Endothelial cell of umbilical vein (primary cell): ENCODE data around the gene PEBP1. TPM values are rescaled to one million over a fixed set of nuclear protein-coding genes. Genes with fewer than 3 reads are reported as not detected.
A peak's percentile ranks its signal among the peaks of the same experiment; 100 is the strongest.

Experiments
- BruUV-seq: library from RNA; stranded (reverse); fragments of 400-500 nt; replicated peaks from 2 replicates; lab custom pipeline; 2021; lab: Mats Ljungman, UMichigan
- CTCF ChIA-PET: fragments of 300-600, 350-600 bp; sonication (Branson Sonifier 250); formaldehyde crosslinking; loops from one replicate; lab custom pipeline; 2021; ENCODE audit warnings: antibody characterized with exemption, inconsistent platforms; lab: Charles Lee
- POLR2A ChIA-PET: fragments of 300-600, 350-600 bp; sonication (Branson Sonifier 250); formaldehyde crosslinking; loops from one replicate; lab custom pipeline; 2021; ENCODE audit warnings: antibody characterized with exemption, inconsistent platforms; lab: Charles Lee
- DNase-seq: peaks from one replicate; pipeline ENCODE4 v3.0.0-alpha.2; 2011; ENCODE audit warnings: low read depth, low spot score
- FAIRE-seq: peaks from 2 replicates; lab custom pipeline; 2011; peaks lifted over from hg19 to GRCh38; lab: Jason Lieb, UNC
- H2AFZ ChIP-seq: 2 replicates; pipeline ENCODE4 v1.6.0; 2012; ENCODE audit warnings: low read depth, low read length, control low read depth, inconsistent platforms
- H3K27ac ChIP-seq: 2 replicates; pipeline ENCODE4 v1.5.1; 2011; ENCODE audit warnings: low read depth, mild to moderate bottlenecking, control low read depth, low read length, moderate library complexity; ENCODE audit not compliant: insufficient read depth
- H3K27me3 ChIP-seq, 2 experiments: 2 replicates each; pipeline versions ENCODE4 v1.6.0 to v1.6.1; 2011; ENCODE audit warnings: low read length in 2 of 2, mixed read lengths in 1 of 2; ENCODE audit not compliant: control insufficient read depth in 2 of 2, insufficient read depth in 2 of 2
- H3K36me3 ChIP-seq, 2 experiments: 2 replicates in 1 of 2; 3 replicates in 1 of 2; pipeline ENCODE4 v1.5.1; 2011; ENCODE audit warnings: low read length in 2 of 2, mild to moderate bottlenecking in 1 of 2, moderate library complexity in 1 of 2; ENCODE audit not compliant: control insufficient read depth in 2 of 2, insufficient read depth in 2 of 2; ENCODE audit errors: extremely low read depth in 1 of 2
- H3K4me1 ChIP-seq: 3 replicates; pipeline ENCODE4 v1.5.1; 2011; ENCODE audit warnings: mild to moderate bottlenecking, low read length; ENCODE audit not compliant: control insufficient read depth, insufficient read depth; ENCODE audit errors: extremely low read depth
- H3K4me2 ChIP-seq: 2 replicates; pipeline ENCODE4 v1.6.1; 2011; ENCODE audit warnings: low read length, control low read depth, mixed read lengths; ENCODE audit not compliant: insufficient read depth
- H3K4me3 ChIP-seq, 3 experiments: fragments of 200-600 bp in 1 of 3; sonication (generic), shearing (Covaris generic) in 1 of 3; replicated peaks in 1 of 3; 2 replicates each; pipeline ENCODE4 v1.5.1; 2011 to 2016; ENCODE audit warnings: control low read depth in 3 of 3, low read length in 3 of 3, mild to moderate bottlenecking in 2 of 3, inconsistent platforms in 1 of 3, low read depth in 1 of 3, moderate library complexity in 1 of 3; ENCODE audit not compliant: insufficient read depth in 1 of 3
- H3K79me2 ChIP-seq: 2 replicates; pipeline ENCODE4 v1.6.0; 2012; ENCODE audit warnings: low read length, inconsistent platforms; ENCODE audit not compliant: control insufficient read depth, insufficient read depth
- H3K9ac ChIP-seq: replicated peaks from 2 replicates; pipeline ENCODE3; 2011; ENCODE audit warnings: low read length, control low read depth; ENCODE audit not compliant: insufficient read depth; ENCODE audit errors: extremely low read depth
- H3K9me1 ChIP-seq: replicated peaks from 3 replicates; pipeline ENCODE4 v1.6.0; 2011; ENCODE audit warnings: mild to moderate bottlenecking, low read length; ENCODE audit not compliant: control insufficient read depth, insufficient read depth; ENCODE audit errors: extremely low read depth
- H3K9me3 ChIP-seq: replicated peaks from 2 replicates; pipeline ENCODE4 v1.5.1; 2012; ENCODE audit warnings: low read length, inconsistent platforms; ENCODE audit not compliant: control insufficient read depth, insufficient read depth
- H4K20me1 ChIP-seq: replicated peaks from 2 replicates; pipeline ENCODE3; 2011; ENCODE audit warnings: mild to moderate bottlenecking, low read length; ENCODE audit not compliant: control insufficient read depth, insufficient read depth; ENCODE audit errors: extremely low read depth
- EZH2 ChIP-seq: IDR thresholded peaks from 2 replicates; pipeline ENCODE4 v1.6.1; 2012; ENCODE audit warnings: borderline replicate concordance, low read depth, mild to moderate bottlenecking, moderate library complexity, low read length, inconsistent platforms; ENCODE audit not compliant: severe bottlenecking
- FOS ChIP-seq: IDR thresholded peaks from 2 replicates; pipeline ENCODE4 v1.6.1; 2011; ENCODE audit warnings: mild to moderate bottlenecking, low read length, moderate library complexity, borderline replicate concordance; ENCODE audit not compliant: insufficient read depth
- GATA2 ChIP-seq: IDR thresholded peaks from 2 replicates; pipeline ENCODE4 v1.7.0; 2011; ENCODE audit warnings: low read depth, mild to moderate bottlenecking, moderate library complexity, mixed read lengths, low read length; ENCODE audit not compliant: insufficient read length, insufficient read depth
- JUN ChIP-seq: IDR thresholded peaks from 2 replicates; pipeline ENCODE4 v1.6.1; 2011; ENCODE audit warnings: borderline replicate concordance, low read depth; ENCODE audit not compliant: insufficient read length, insufficient read depth
- MAX ChIP-seq: IDR thresholded peaks from 2 replicates; pipeline ENCODE4 v1.6.1; 2011; ENCODE audit not compliant: insufficient read depth, insufficient read length
- MYC ChIP-seq: IDR thresholded peaks from one replicate; pipeline ENCODE4 v1.6.1; 2011; ENCODE audit warnings: mild to moderate bottlenecking, low read depth, low read length
- POLR2A ChIP-seq: IDR thresholded peaks from 2 replicates; pipeline ENCODE4 v1.6.1; 2012; ENCODE audit warnings: low read depth, mild to moderate bottlenecking, control low read depth, low read length
- POLR2AphosphoS5 ChIP-seq: IDR thresholded peaks from 2 replicates; pipeline ENCODE4 v1.6.1; 2012; ENCODE audit warnings: low read depth, mild to moderate bottlenecking, control low read depth, low read length, moderate library complexity; ENCODE audit not compliant: insufficient read depth
- dilution Hi-C: fragments of 300-500 bp; cut with MboI; formaldehyde crosslinking; loops from one replicate; pipeline ENCODE4 v1.15.0; 2019; ENCODE audit warnings: low sequenced_read_pairs; ENCODE audit not compliant: extremely low pct_ligation_motif_present
- intact Hi-C: fragments of 100-400 bp; cut with micrococcal nuclease; formaldehyde crosslinking; loops from one replicate; pipeline ENCODE4 v1.10.0; 2022
- polyA plus RNA-seq, 4 experiments: library from polyadenylated mRNA; depleted of rRNA in 3 of 4; stranded (reverse) in 3 of 4; unstranded in 1 of 4; fragments of >200 nt; gene quantifications; 2 replicates each; pipeline versions ENCODE4 v1.2.1 to v1.2.3, GENCODE V29; 2011 to 2012; ENCODE audit warnings: missing spikeins in 1 of 4
- total RNA-seq: library from RNA; stranded (reverse); gene quantifications from 2 replicates; pipeline ENCODE4 v1.2.3, GENCODE V29; 2021

PEBP1 gene
- total and polyA plus RNA-seq, 2 donors (not counting 3 experiments of a cell fraction or from before 2014, with no cell fraction given): 185 to 261 TPM

DNA sequence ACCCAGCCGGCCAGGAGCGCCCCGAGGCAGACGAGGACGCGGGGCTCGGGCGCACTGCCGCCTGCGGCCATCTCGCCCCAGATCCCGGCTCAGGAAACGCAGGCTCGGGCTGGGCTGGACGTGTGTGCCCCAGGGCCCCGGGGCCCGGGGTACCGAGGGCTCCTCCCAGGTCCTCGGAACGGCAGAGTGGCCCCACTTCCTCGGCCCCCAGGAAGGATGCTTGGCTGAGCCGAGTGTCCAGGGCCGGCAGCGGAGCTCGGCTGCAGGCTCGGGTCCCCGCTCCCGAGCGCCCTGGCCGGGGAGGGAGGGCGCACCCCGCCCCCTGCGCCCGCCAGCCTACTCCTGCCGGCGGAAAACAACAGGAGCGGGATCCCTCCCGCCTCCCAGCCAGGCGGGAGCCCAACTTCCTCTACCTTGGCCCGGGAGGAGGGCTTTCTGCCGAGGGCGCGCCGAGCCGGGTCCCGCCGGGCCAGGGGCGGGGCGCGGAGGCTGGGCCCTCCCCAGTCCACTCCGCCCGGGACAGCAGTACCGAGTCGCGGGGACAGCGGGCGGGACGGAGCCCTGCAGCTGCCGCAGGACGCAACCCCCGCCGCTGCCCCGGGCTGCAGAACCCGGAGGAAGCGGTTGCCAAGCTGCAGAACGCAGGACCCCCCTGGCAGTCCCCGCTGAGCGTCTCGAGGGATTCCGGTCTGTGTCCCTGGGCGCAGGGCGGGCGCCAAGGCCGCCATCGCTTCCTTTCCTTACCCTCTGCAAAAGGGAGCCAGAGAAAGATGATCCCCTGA is 32.1 kb upstream of the PEBP1 start, which contains the start of gene VSIG10:
VSIG10 (minus strand) TSS at position 411 of the 782 bp plus-strand sequence; CDS start at position 71, 340 bp downstream.
- intact Hi-C loops (loop anchor here (1.0 to 5.0 kb wide), 5 partner anchors 18 to 227 kb away; partner anchors contain the start of genes PEBP1, RFC5 and WSB2), dilution Hi-C loops (no loop called here)
- H2AFZ ChIP-seq: peak within 1 kb of the TSS; percentile 93
- BruUV-seq: TSS peak; percentile 31
- H3K36me3 ChIP-seq: no peaks in the 10 kb centered on the region
- H3K4me1 ChIP-seq: peaks cover 11% of the 10 kb centered on the region
- H3K27me3 ChIP-seq: no peaks in the 10 kb centered on the region
- ChIA-PET CTCF (interaction anchor here (0.6 to 2.3 kb wide), 4 partner anchors 17 to 229 kb away, joined by 3 to 9 read pairs (median 4); no protein-coding TSS in a partner anchor), POLR2A (no interaction called here)
- FAIRE-seq (peak; percentile 89), DNase-seq (peak; percentile 74)
- peak; percentile 60 for TF ChIP-seq POLR2AphosphoS5
- no peak for TF ChIP-seq POLR2A
- no peak for TF ChIP-seq MAX
- no peak for TF ChIP-seq FOS
- peak within 1 kb of the TSS; percentile 83 for H3K9ac ChIP-seq
- H3K79me2 ChIP-seq: no peaks in the 10 kb centered on the region
- H4K20me1 ChIP-seq: no peaks in the 10 kb centered on the region
- H3K9me1 ChIP-seq: no peaks in the 10 kb centered on the region
- peak within 1 kb of the TSS; percentile 88 for H3K4me2 ChIP-seq
- H3K27ac ChIP-seq: peak within 1 kb of the TSS; percentile 61
- H3K4me3 ChIP-seq: peak within 1 kb of the TSS; percentile 48 to 78 (median 52)
- no peaks in the 10 kb centered on the region for H3K9me3 ChIP-seq

- no peak overlapping the region for H3K27ac ChIP-seq
- no peaks in the 10 kb centered on the region for H3K36me3 ChIP-seq
- H3K4me2 ChIP-seq: no peak overlapping the region
- no TSS peak for BruUV-seq
- dilution Hi-C loops (no loop called here), intact Hi-C loops (no loop called here)
- ChIA-PET POLR2A (no interaction called here), CTCF (no interaction called here)
- no peak for DNase-seq
- peaks cover 11% of the 10 kb centered on the region for H3K4me1 ChIP-seq
- H3K9me1 ChIP-seq: no peaks in the 10 kb centered on the region
- H2AFZ ChIP-seq: no peak overlapping the region
- no peak overlapping the region for H3K4me3 ChIP-seq
- H3K9ac ChIP-seq: no peak overlapping the region
- TF ChIP-seq GATA2 (no peak), FOS (no peak), EZH2 (no peak), MYC (no peak), MAX (no peak), JUN (no peak)
- H3K27me3 ChIP-seq: no peaks in the 10 kb centered on the region
- no peak for FAIRE-seq
- no peaks in the 10 kb centered on the region for H3K79me2 ChIP-seq
- H4K20me1 ChIP-seq: no peaks in the 10 kb centered on the region
- H3K9me3 ChIP-seq: no peaks in the 10 kb centered on the region
Observed at GRCh38 chr12:118107011-118107410, 28.9 kb upstream of the PEBP1 start.
